ENCODE data around the gene ERLEC1. TPM values are rescaled to one million over a fixed set of nuclear protein-coding genes. Genes with fewer than 3 reads are reported as not detected.

Gene ERLEC1
- total RNA-seq, 4 donors from 2014 or later = 39.1 to 55.5 (median 46.2) TPM

- no peak for TF ChIP-seq CTCF (IDR thresholded peaks at IDR 0.05; ENCODE audit: low read depth)
Measured at GRCh38 chr2:53784436-53784835, 2.4 kb upstream of the ERLEC1 start.

- TF ChIP-seq CTCF (IDR thresholded peaks at IDR 0.05; ENCODE audit: low read depth) = no peak
Measured at GRCh38 chr2:53785366-53785765, 1.5 kb upstream of the ERLEC1 start.

GRCh38 chr2:53786352-53786704, 516 bp upstream of the ERLEC1 start:
- no peak for TF ChIP-seq CTCF (IDR thresholded peaks at IDR 0.05; ENCODE audit: low read depth)

- TF ChIP-seq CTCF (IDR thresholded peaks at IDR 0.05; ENCODE audit: low read depth) = no peak
Measured at GRCh38 chr2:53787614-53788289, 908 bp downstream of the ERLEC1 start.

GRCh38 chr2:53793261-53793660, 6.4 kb downstream of the ERLEC1 start:
- TF ChIP-seq CTCF (IDR thresholded peaks at IDR 0.05; ENCODE audit: low read depth) = no peak

GRCh38 chr2:53793821-53794220, 7.0 kb downstream of the ERLEC1 start:
- no peak for TF ChIP-seq CTCF (IDR thresholded peaks at IDR 0.05; ENCODE audit: low read depth)

- no peak for TF ChIP-seq CTCF (IDR thresholded peaks at IDR 0.05; ENCODE audit: low read depth)
Measured at GRCh38 chr2:53801547-53801946, 14.7 kb downstream of the ERLEC1 start.

All from subcutaneous adipose tissue (tissue), 4 donors.